SK-N-SH (cell line): ENCODE data around the gene GHRL. TPM values are rescaled to one million over a fixed set of nuclear protein-coding genes. Genes with fewer than 3 reads are reported as not detected.

Experiments used
- CTCF ChIA-PET: fragments of 300-600, 350-600 bp; formaldehyde crosslinking; extraction: SDS; loops from one replicate; lab custom pipeline; 2021; lab: Yijun Ruan, JAX
- POLR2A ChIA-PET: fragments of 350-600 bp; sonication (Branson Sonifier 250); formaldehyde crosslinking; extraction: SDS; loops from one replicate; lab custom pipeline; 2020; ENCODE audit warnings: antibody characterized with exemption, inconsistent platforms; lab: Yijun Ruan, JAX
- DNase-seq: peaks from one replicate; pipeline ENCODE4 v3.0.0; 2012
- H2AFZ ChIP-seq: fragments of 200-600 bp; sonication (generic); 2 replicates; pipeline ENCODE4 v1.8.1; 2016; ENCODE audit warnings: antibody characterized with exemption, mild to moderate bottlenecking, low read depth
- H3F3A ChIP-seq: fragments of 200-600 bp; sonication (generic); replicated peaks from 2 replicates; pipeline ENCODE3; 2016; ENCODE audit warnings: antibody characterized with exemption, mild to moderate bottlenecking; ENCODE audit not compliant: insufficient read depth
- H3K27ac ChIP-seq, 2 experiments: fragments of 200-500 bp in 1 of 2; fragments of 200-600 bp in 1 of 2; sonication (Bioruptor generic) in 1 of 2; sonication (generic), shearing (Covaris generic) in 1 of 2; 2 replicates each; pipeline versions ENCODE4 v1.5.1 to v1.6.1; 2014 to 2016; ENCODE audit warnings: low read depth in 2 of 2, inconsistent platforms in 1 of 2, low read length in 1 of 2, mild to moderate bottlenecking in 1 of 2, mixed read lengths in 1 of 2
- H3K27me3 ChIP-seq: fragments of 200-600 bp; sonication (generic), shearing (Covaris generic); 2 replicates; pipeline ENCODE4 v1.6.1; 2016; ENCODE audit warnings: mixed run types; ENCODE audit not compliant: insufficient read depth
- H3K36me3 ChIP-seq, 2 experiments: fragments of 200-500 bp in 1 of 2; fragments of 200-600 bp in 1 of 2; sonication (Bioruptor generic) in 1 of 2; sonication (generic) in 1 of 2; replicated peaks in 1 of 2; 2 replicates each; pipeline versions ENCODE3 to v1.5.1; 2014 to 2016; ENCODE audit warnings: low read length in 1 of 2, mild to moderate bottlenecking in 1 of 2; ENCODE audit not compliant: insufficient read depth in 2 of 2, control insufficient read depth in 1 of 2
- H3K4me1 ChIP-seq, 2 experiments: fragments of 200-500 bp in 1 of 2; fragments of 200-600 bp in 1 of 2; sonication (Bioruptor generic) in 1 of 2; sonication (generic), shearing (Covaris generic) in 1 of 2; 2 replicates each; pipeline versions ENCODE4 v1.5.1 to v1.6.1; 2014 to 2016; ENCODE audit warnings: low read depth in 1 of 2, low read length in 1 of 2, mixed run types in 1 of 2; ENCODE audit not compliant: insufficient read depth in 2 of 2, control insufficient read depth in 1 of 2
- H3K4me2 ChIP-seq: fragments of 200-600 bp; sonication (generic), shearing (Covaris generic); 2 replicates; pipeline ENCODE4 v1.6.1; 2017; ENCODE audit warnings: mixed run types
- H3K4me3 ChIP-seq, 2 experiments: fragments of 200-500 bp in 1 of 2; fragments of 200-600 bp in 1 of 2; sonication (Bioruptor generic) in 1 of 2; sonication (generic), shearing (Covaris generic) in 1 of 2; 2 replicates each; pipeline versions ENCODE4 v1.5.1 to v1.8.1; 2014 to 2016; ENCODE audit warnings: low read depth in 2 of 2, inconsistent platforms in 1 of 2, low read length in 1 of 2, mild to moderate bottlenecking in 1 of 2, mixed read lengths in 1 of 2, moderate library complexity in 1 of 2
- H3K79me2 ChIP-seq: fragments of 200-600 bp; sonication (generic); 2 replicates; pipeline ENCODE4 v1.8.1; 2017; ENCODE audit warnings: mild to moderate bottlenecking; ENCODE audit not compliant: insufficient read depth
- H3K9ac ChIP-seq: fragments of 200-600 bp; sonication (generic); 2 replicates; pipeline ENCODE4 v1.6.1; 2017; ENCODE audit warnings: mixed run types
- H3K9me2 ChIP-seq: fragments of 200-600 bp; sonication (generic); 2 replicates; pipeline ENCODE4 v1.6.1; 2017; ENCODE audit warnings: mixed run types
- H3K9me3 ChIP-seq: fragments of 200-600 bp; sonication (generic); 2 replicates; pipeline ENCODE4 v1.6.1; 2017; ENCODE audit warnings: mixed run types, mild to moderate bottlenecking, moderate library complexity
- H4K20me1 ChIP-seq: fragments of 200-600 bp; sonication (generic); 2 replicates; pipeline ENCODE4 v1.6.1; 2017; ENCODE audit warnings: mild to moderate bottlenecking, mixed run types; ENCODE audit not compliant: insufficient read depth
- CTCF ChIP-seq: fragments of 200-600 bp; sonication (generic); IDR thresholded peaks from 2 replicates; pipeline ENCODE4 v1.6.1; 2017; ENCODE audit warnings: antibody characterized with exemption, mild to moderate bottlenecking, moderate library complexity
- FOSL2 ChIP-seq: IDR thresholded peaks from 2 replicates; pipeline ENCODE4 v1.4.0; 2012; ENCODE audit warnings: low read depth, mild to moderate bottlenecking, moderate library complexity, borderline replicate concordance
- FOXJ3 ChIP-seq: sonication (generic); formaldehyde crosslinking; IDR thresholded peaks from 2 replicates; pipeline ENCODE4 v1.5.1; 2020; ENCODE audit warnings: mild to moderate bottlenecking, missing genetic modification reagents
- GABPA ChIP-seq: IDR thresholded peaks from 2 replicates; pipeline ENCODE4 v1.4.0; 2012; ENCODE audit warnings: low read depth, mild to moderate bottlenecking
- IRF3 ChIP-seq: fragments of 150-350 bp; IDR thresholded peaks from 2 replicates; pipeline ENCODE4 v1.6.1; 2016; ENCODE audit warnings: mild to moderate bottlenecking, low read depth, low read length
- MEF2A ChIP-seq: IDR thresholded peaks from 2 replicates; pipeline ENCODE4 v1.4.0; 2012; ENCODE audit warnings: low read depth, borderline replicate concordance
- RCOR1 ChIP-seq: fragments of 150-350 bp; IDR thresholded peaks from 2 replicates; pipeline ENCODE4 v1.6.1; 2017; ENCODE audit warnings: antibody characterized with exemption, low read length
- TCF12 ChIP-seq: IDR thresholded peaks from 2 replicates; pipeline ENCODE4 v1.4.0; 2012
- TEAD4 ChIP-seq: IDR thresholded peaks from 2 replicates; pipeline ENCODE4 v1.4.0; 2012; ENCODE audit warnings: mild to moderate bottlenecking, borderline replicate concordance; ENCODE audit not compliant: insufficient read depth
- WGBS: methylation state at CpG from one replicate; pipeline ENCODE4 v1.1.6; 2017; ENCODE audit warnings: low lambda C conversion rate; 5-methylcytosine and 5-hydroxymethylcytosine counted together
- polyA plus RNA-seq, 3 experiments: library from polyadenylated mRNA; depleted of rRNA; stranded (reverse); fragments of >200 nt; gene quantifications; 2 replicates each; pipeline ENCODE4 v1.2.3, GENCODE V29; 2012

The GHRL gene
- polyA plus RNA-seq, 1 of the 3 experiments (the other 2 are of a cell fraction): not detected

- no peaks in the 10 kb centered on the region for H3K9me3 ChIP-seq
- POLR2A ChIA-PET: no interaction called here
- no peak overlapping the region for H2AFZ ChIP-seq
- no peak for DNase-seq
- H3K36me3 ChIP-seq: no peaks in the 10 kb centered on the region
- 64% methylated on average over 6 of the region's 20 CpGs for WGBS
- no peaks in the 10 kb centered on the region for H3K9me2 ChIP-seq
- no peaks in the 10 kb centered on the region for H3F3A ChIP-seq
- no peaks in the 10 kb centered on the region for H3K4me1 ChIP-seq
- H3K27me3 ChIP-seq: 0 out of 2 replicates have a peak, but pooled peaks cover 15% of the 10 kb centered on the region
- H3K4me3 ChIP-seq: no peak overlapping the region
- CTCF ChIA-PET: interaction anchor here (0.6 to 11.5 kb wide), 5 partner anchors 294 to 421 kb away, joined by 3 to 166 read pairs (median 3); no protein-coding TSS in a partner anchor
- no peaks in the 10 kb centered on the region for H4K20me1 ChIP-seq
- no peak for TF ChIP-seq CTCF
- H3K9ac ChIP-seq: no peak overlapping the region
- H3K4me2 ChIP-seq: no peak overlapping the region
- H3K27ac ChIP-seq: no peak overlapping the region
- no peaks in the 10 kb centered on the region for H3K79me2 ChIP-seq
Measured at GRCh38 chr3:10337323-10338163, 44.8 kb upstream of the GHRL start.

GRCh38 chr3:10336761-10337160 is 44.0 kb upstream of the GHRL start:
- H3K27ac ChIP-seq: no peak overlapping the region
- H3K9ac ChIP-seq: no peak overlapping the region
- ChIA-PET CTCF (interaction anchor here (1.0 to 11.5 kb wide), 3 partner anchors 373 to 421 kb away, joined by 3 to 166 read pairs (median 4); no protein-coding TSS in a partner anchor), POLR2A (no interaction called here)
- WGBS: 51% methylated on average over 8 of the region's 11 CpGs
- no peak overlapping the region for H2AFZ ChIP-seq
- no peaks in the 10 kb centered on the region for H3K36me3 ChIP-seq
- H3K9me3 ChIP-seq: no peaks in the 10 kb centered on the region
- H3K4me3 ChIP-seq: no peak overlapping the region
- no peak for DNase-seq
- no peaks in the 10 kb centered on the region for H4K20me1 ChIP-seq
- no peak for TF ChIP-seq TEAD4
- no peak for TF ChIP-seq RCOR1
- no peak for TF ChIP-seq IRF3
- no peak for TF ChIP-seq TCF12
- no peak for TF ChIP-seq GABPA
- no peak for TF ChIP-seq FOXJ3 (CRISPR knock-in tag)
- no peak for TF ChIP-seq MEF2A
- TF ChIP-seq FOSL2: no peak
- no peak overlapping the region for H3K4me2 ChIP-seq
- H3F3A ChIP-seq: no peaks in the 10 kb centered on the region
- H3K4me1 ChIP-seq: no peaks in the 10 kb centered on the region
- H3K79me2 ChIP-seq: no peaks in the 10 kb centered on the region
- H3K27me3 ChIP-seq: peaks cover 20% of the 10 kb centered on the region; the same call in 1 of the 2 replicates
- H3K9me2 ChIP-seq: no peaks in the 10 kb centered on the region
